PFSK-1 (cell line): Measurements from ENCODE around the gene CDH3. TPM values are rescaled to one million over a fixed set of nuclear protein-coding genes. Genes with fewer than 3 reads are reported as not detected.

Experiments
- FOXP2 ChIP-seq: optimal IDR thresholded peaks from 2 replicates; pipeline ENCODE3; 2011; ENCODE audit warnings: borderline replicate concordance, control low read depth, inconsistent platforms; ENCODE audit not compliant: insufficient read depth; ENCODE audit errors: extremely low read length, extremely low read depth
- POLR2AphosphoS5 ChIP-seq: IDR thresholded peaks from 2 replicates; pipeline ENCODE4 v1.6.1; 2012; ENCODE audit warnings: low read depth, mild to moderate bottlenecking, control low read depth, low read length, moderate library complexity
- SIN3A ChIP-seq: IDR thresholded peaks from 2 replicates; pipeline ENCODE4 v1.6.1; 2012; ENCODE audit warnings: mild to moderate bottlenecking, low read length, moderate library complexity, borderline replicate concordance; ENCODE audit not compliant: insufficient read depth
- TAF1 ChIP-seq: IDR thresholded peaks from 2 replicates; pipeline ENCODE4 v1.6.1; 2012; ENCODE audit warnings: low read length, control low read depth, borderline replicate concordance; ENCODE audit not compliant: insufficient read depth
- polyA plus RNA-seq: library from polyadenylated mRNA; unstranded; fragments of >200 nt; gene quantifications from one replicate; pipeline ENCODE4 v1.2.1, GENCODE V29; 2012; ENCODE audit warnings: low read depth, missing spikeins; ENCODE audit not compliant: insufficient read length
- TF ChIP-seq, protein P1 (sequence below), 2 experiments: IDR thresholded peaks; 2 replicates each; pipeline versions ENCODE4 v1.6.1 to v1.8.0; 2011 to 2012; ENCODE audit warnings: low read depth in 2 of 2, low read length in 2 of 2, control low read depth in 1 of 2, inconsistent platforms in 1 of 2, mild to moderate bottlenecking in 1 of 2, moderate library complexity in 1 of 2; ENCODE audit not compliant: insufficient read depth in 1 of 2

Gene CDH3
- polyA plus RNA-seq: not detected

DNA sequence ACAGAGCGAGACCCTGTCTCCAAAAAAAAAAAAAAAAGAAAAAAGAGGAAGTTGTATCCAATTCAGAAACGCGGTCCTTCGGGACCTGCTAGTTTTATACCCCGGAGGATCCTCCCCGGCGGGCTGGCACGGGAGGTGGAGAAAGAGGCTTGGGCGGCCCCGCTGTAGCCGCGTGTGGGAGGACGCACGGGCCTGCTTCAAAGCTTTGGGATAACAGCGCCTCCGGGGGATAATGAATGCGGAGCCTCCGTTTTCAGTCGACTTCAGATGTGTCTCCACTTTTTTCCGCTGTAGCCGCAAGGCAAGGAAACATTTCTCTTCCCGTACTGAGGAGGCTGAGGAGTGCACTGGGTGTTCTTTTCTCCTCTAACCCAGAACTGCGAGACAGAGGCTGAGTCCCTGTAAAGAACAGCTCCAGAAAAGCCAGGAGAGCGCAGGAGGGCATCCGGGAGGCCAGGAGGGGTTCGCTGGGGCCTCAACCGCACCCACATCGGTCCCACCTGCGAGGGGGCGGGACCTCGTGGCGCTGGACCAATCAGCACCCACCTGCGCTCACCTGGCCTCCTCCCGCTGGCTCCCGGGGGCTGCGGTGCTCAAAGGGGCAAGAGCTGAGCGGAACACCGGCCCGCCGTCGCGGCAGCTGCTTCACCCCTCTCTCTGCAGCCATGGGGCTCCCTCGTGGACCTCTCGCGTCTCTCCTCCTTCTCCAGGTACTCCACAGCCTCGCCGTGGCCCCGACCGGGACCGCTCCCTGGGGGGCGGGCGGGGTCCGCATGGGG is at the start of gene CDH3:
Gene CDH3 (plus strand): TSS at position 596 of the 779 bp plus-strand sequence. CDS start 70 bp downstream, at position 666.
- TF ChIP-seq FOXP2: no peak
- TF ChIP-seq POLR2AphosphoS5: no peak
- TF ChIP-seq TAF1: no peak
- TF ChIP-seq SIN3A: no peak
- TF ChIP-seq, protein P1, sequence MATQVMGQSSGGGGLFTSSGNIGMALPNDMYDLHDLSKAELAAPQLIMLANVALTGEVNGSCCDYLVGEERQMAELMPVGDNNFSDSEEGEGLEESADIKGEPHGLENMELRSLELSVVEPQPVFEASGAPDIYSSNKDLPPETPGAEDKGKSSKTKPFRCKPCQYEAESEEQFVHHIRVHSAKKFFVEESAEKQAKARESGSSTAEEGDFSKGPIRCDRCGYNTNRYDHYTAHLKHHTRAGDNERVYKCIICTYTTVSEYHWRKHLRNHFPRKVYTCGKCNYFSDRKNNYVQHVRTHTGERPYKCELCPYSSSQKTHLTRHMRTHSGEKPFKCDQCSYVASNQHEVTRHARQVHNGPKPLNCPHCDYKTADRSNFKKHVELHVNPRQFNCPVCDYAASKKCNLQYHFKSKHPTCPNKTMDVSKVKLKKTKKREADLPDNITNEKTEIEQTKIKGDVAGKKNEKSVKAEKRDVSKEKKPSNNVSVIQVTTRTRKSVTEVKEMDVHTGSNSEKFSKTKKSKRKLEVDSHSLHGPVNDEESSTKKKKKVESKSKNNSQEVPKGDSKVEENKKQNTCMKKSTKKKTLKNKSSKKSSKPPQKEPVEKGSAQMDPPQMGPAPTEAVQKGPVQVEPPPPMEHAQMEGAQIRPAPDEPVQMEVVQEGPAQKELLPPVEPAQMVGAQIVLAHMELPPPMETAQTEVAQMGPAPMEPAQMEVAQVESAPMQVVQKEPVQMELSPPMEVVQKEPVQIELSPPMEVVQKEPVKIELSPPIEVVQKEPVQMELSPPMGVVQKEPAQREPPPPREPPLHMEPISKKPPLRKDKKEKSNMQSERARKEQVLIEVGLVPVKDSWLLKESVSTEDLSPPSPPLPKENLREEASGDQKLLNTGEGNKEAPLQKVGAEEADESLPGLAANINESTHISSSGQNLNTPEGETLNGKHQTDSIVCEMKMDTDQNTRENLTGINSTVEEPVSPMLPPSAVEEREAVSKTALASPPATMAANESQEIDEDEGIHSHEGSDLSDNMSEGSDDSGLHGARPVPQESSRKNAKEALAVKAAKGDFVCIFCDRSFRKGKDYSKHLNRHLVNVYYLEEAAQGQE (IDR thresholded peaks at IDR 0.05; ENCODE audit: insufficient read depth in 1 of 2, low read depth in 2 of 2, low read length in 2 of 2): no peak

DNA sequence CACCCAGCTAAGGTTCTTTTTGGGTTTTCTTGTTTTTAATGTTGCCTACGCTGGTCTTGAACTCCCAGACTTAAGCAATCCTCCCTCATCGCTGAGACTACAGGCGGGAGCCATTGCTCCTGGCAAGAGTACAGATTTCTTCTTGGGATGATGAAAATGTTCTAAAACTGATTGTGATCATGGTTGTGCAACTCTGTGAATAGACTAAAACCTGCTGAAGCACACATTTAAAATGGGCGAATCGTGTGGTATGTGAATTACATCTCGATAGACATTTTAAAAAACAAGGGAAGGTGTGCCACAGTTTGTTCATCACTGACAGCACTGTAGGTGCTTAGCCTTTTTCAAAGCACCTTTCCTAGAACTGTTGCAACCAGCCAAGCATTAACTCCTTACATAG is 48.8 kb upstream of the CDH3 start:
- no peak for TF ChIP-seq TAF1
- no peak for TF ChIP-seq SIN3A
- no peak for TF ChIP-seq FOXP2
- TF ChIP-seq, protein P1 (IDR thresholded peaks at IDR 0.05; ENCODE audit: insufficient read depth in 1 of 2, low read depth in 2 of 2, low read length in 2 of 2): no peak
- no peak for TF ChIP-seq POLR2AphosphoS5

DNA sequence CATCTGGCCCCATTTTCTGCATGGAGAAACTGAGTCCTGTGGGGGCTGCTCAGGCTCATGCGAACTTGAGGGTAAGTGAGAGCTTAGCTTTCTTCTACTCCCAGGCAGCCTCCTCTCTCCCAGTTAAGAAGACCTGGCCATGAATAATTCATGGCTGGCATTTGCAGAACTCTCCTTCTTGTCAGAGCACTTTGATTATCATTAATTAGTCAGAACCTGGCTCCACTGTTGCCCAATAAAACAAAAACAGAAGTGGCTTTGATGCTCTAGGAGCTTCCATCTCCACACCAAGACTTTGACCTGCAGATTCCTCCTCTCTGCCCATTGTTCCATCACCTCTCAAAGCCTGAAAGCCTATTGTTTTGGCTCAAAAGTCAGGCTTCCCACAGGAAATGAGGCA is 45.5 kb upstream of the CDH3 start:
- TF ChIP-seq FOXP2: no peak
- no peak for TF ChIP-seq POLR2AphosphoS5
- no peak for TF ChIP-seq TAF1
- TF ChIP-seq, protein P1 (IDR thresholded peaks at IDR 0.05; ENCODE audit: insufficient read depth in 1 of 2, low read depth in 2 of 2, low read length in 2 of 2): no peak
- no peak for TF ChIP-seq SIN3A

DNA sequence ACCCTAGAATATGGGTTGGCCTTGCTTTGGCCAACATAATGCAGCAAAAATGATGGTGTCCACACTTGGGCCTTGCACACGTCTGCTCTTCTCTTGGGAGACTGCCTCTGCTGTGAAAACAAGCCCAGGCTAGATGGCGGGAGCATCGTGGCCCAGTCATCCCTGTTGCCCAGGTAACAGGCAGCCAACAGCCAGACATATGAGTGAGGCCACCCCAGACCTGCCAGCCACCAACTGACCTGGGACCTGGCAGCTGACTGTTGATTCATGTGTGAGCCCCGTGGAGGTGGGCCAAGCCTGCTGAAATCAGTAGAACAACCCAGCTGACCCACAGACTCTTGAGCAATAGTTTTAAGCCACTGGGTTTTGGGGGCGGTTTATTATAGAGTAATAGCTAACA is 39.4 kb upstream of the CDH3 start:
- TF ChIP-seq TAF1 (no peak), FOXP2 (no peak), SIN3A (no peak), POLR2AphosphoS5 (no peak)

DNA sequence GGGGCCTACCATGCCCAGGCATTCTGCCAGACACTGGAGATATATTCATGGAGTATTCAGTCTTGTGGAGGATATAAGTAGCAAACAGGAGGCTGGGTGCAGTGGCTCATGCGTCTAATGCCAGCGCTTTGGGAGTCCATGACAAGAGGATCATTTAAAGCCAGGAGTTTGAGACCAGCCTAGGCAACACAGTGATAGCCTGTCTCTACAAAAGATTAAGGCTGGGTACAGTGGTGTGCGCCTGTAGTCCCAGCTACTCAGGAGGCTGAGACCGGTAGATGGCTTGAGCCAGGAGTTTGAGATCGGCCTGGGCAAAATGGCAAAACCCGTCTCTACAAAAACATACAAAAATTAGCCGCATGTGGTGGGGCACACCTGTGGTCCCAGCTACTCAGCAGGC is 37.7 kb upstream of the CDH3 start:
- TF ChIP-seq, protein P1 (IDR thresholded peaks at IDR 0.05; ENCODE audit: insufficient read depth in 1 of 2, low read depth in 2 of 2, low read length in 2 of 2): no peak
- TF ChIP-seq POLR2AphosphoS5 (no peak), SIN3A (no peak), TAF1 (no peak), FOXP2 (no peak)
